ENCODE measurements around the gene RAPGEFL1.
"Not testable (repeated sequence)": the region's sequence is repeated elsewhere in the genome, so short reads cannot be mapped to it uniquely, and the experiment has no call there.

The RAPGEFL1 gene, protein sequence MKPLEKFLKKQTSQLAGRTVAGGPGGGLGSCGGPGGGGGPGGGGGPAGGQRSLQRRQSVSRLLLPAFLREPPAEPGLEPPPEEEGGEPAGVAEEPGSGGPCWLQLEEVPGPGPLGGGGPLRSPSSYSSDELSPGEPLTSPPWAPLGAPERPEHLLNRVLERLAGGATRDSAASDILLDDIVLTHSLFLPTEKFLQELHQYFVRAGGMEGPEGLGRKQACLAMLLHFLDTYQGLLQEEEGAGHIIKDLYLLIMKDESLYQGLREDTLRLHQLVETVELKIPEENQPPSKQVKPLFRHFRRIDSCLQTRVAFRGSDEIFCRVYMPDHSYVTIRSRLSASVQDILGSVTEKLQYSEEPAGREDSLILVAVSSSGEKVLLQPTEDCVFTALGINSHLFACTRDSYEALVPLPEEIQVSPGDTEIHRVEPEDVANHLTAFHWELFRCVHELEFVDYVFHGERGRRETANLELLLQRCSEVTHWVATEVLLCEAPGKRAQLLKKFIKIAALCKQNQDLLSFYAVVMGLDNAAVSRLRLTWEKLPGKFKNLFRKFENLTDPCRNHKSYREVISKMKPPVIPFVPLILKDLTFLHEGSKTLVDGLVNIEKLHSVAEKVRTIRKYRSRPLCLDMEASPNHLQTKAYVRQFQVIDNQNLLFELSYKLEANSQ

DNA sequence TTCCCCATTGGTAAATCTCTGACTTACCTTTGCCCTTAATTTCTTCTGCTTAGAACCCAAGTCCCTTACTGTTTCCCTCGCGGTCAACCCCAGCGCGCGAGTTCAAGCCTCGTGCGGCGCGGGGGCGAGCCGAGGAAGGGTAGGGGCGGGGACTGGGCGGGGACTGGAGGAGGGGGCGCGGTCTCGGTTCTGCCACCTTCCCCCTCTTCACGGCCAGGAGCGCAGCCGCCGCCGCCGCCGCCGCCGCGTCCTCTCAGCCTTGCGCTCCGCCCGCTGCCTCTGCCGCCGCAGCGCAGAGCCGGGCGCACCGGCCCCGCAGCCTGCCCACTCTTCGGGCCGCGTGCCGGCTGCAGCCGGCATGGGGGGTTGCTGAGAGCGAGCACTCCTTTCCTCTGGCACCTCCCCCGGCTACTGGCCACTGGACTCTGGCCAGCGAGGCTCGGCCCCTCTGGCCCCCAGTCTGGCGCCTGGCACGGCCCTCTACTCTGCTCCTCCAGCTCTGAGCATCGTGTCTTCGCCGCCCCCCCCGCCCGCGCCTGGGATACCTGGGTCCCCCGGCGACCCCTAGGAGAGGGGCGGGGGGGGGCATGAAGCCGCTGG is at the start of gene RAPGEFL1:
TSS of gene RAPGEFL1 (plus strand) at position 196 of the 600 bp plus-strand sequence. CDS start at position 588, 392 bp downstream.
- peak; percentile 60 for DNase-seq (ENCODE audit: low spot score)

DNA sequence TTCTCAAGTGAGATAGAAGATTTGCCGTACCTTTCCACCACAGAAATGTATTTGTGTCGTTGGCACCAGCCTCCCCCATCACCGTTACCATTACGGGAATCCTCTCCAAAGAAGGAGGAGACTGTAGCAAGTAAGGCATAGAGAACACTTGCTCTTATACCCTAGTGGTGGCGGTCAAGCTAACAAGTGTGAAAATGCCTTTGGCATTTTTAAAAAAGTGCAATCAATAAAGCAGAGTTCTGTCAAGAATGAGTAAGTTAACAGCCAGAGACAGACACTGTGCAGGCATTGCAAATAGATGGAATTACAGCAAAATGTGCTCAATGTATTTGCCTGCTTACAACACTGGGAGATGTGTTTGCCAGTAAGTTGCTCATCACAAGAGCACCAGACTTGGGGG is 47.8 kb upstream of the RAPGEFL1 start:
- no peak for DNase-seq (ENCODE audit: low spot score)

DNA sequence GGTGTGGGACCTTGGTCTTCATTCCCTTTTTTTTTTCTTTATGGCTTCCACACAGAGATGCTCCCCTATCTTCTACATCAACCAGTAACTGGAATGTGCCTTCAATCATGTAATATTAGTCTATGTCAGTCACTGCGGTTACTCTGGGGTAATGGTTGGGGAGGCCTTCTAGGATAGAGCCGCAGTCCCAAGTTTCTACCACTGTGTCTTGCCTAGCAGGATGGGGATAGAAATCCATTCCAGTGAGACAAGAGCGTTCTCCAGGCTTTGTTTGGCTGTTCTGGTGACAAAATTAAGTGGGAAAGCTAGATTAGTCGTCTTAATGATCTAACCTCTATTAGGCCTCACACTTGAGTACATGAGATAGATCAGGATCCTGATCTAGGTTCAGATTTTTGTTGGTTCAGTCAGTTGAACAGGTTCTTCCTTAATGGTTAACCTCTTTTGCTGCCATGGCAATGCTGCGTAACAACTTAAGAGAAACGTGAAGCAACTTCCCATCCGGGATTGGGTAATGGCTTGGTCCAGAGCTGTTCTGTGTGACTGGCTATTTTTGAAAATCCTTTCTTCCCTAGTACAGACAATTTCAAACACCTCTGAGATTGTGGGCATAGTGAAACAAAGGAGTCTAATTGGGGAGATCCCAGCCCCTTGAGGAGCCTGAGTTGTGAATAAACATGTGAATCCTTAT is 46.8 kb upstream of the RAPGEFL1 start:
- peak; percentile 26 for DNase-seq (ENCODE audit: low spot score)

DNA sequence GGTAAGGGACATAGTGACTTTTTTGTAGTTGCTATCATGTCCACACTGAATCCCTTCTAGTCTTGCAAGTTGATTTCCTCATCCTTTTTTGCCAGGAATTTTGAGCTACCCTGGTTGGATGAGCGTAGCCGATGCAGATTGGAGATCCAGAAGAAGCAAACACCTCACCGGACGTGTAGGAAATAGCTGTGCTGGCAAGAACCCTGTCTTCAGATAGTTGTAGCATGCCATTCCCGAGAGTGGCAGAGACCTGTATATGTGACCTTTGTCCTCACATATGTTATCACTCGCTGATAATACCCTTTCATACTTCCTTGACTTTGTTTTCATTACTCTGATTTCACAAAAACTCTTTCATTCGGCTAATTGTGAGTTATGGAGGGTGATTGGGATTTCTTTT is 43.1 kb upstream of the RAPGEFL1 start:
- DNase-seq (ENCODE audit: low spot score): no peak

DNA sequence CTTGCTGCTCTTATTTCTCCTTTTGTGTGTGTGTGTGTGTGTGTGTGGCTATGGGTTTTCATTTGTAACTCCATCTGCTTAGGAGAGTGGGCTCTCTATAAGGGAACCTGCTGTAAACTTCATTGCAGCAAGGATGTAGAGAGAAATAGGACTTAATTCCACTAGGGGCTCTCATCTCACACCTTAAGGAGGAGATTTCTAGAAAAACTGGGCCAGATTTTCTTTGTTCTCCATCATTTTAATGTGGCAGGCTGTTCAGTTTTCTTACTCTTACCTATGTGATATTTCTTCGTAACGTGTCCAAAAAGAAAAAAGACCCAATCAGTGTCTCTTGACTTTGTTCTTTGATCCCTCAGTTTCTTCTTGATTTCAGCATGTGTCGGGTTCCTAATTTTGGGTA is 41.5 kb upstream of the RAPGEFL1 start:
- DNase-seq (ENCODE audit: low spot score): no peak

DNA sequence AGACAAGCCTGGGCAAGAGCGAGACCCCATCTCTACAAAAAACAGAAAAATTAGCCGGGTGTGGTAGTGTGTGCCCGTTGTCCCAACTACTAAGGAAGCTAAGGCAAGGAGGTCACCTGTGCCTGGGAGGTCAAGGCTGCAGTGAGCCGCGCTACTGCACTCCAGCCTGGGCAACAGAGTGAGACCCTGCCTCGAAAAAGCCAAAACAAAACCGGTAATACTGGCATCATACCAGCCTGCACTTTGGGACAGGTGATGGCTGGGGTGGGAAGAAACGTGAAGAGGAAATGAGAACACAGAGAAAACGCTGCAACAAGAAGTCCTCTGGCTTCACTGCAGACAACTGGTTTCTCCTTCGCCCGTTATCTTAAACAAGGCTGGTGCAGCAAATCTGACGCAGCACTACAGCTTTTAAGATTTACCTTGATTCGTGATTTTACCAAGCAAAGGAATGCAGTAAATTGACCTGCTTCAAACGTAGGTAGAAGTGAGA is 37.7 kb upstream of the RAPGEFL1 start:
- DNase-seq (ENCODE audit: low spot score): no peak

DNA sequence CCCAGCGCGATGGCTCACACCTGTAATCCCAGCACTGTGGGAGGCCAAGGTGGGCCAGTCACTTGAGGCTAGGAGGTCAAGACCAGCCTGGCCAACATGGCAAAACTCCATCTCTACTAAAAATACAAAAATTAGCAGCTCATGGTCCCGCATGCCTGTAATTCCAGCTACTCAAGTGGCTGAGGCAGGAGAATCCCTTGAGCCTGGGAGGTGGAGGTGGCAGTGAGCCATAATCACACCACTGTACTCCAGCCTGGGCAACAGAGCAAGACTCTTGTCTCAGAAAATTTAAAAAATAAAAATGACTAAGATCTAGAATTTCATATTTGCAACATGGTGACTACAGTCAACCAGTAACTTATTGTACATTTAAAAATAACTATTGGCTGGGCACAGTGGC is 34.1 kb upstream of the RAPGEFL1 start:
- not testable (repeated sequence) for DNase-seq (ENCODE audit: low spot score)

DNA sequence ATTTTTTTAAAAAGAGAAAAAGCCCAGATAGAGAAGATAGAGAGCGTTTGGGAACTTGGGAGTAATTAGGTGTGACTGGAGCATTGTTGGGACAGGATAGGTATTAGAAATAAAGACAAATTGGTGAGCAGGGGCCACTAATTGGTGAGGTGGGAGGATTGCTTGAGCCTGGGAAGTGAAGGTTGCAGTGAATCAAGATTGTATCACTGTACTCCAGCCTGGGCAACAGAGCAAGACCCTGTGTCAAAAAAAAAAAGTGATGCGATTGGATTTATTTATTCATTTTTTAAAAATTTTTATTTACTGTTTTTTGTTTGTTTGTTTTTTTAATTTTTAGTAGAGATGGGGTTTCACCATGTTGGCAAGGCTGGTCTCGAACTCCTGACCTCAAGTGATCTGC is 31.8 kb upstream of the RAPGEFL1 start:
- DNase-seq (ENCODE audit: low spot score): no peak

DNA sequence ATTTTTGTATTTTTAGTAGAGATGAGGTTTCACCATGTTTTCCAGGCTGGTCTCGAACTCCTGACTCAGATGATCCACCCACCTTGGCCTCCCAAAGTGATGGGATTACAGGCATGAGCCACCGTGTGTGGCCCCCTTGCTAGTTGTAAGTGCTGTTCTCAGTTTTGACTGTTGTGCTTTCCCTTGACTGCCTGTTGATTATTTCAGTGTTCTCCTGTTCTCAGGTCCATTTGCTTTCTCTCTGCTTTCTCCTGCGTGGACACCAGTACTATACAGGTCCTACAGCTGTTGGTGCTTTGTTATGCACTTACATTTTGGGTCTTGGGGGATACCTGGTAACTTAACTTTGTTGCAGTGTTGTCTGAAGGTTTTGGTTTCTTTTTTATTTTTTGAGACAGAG is 28.7 kb upstream of the RAPGEFL1 start:
- DNase-seq (ENCODE audit: low spot score): no peak

DNA sequence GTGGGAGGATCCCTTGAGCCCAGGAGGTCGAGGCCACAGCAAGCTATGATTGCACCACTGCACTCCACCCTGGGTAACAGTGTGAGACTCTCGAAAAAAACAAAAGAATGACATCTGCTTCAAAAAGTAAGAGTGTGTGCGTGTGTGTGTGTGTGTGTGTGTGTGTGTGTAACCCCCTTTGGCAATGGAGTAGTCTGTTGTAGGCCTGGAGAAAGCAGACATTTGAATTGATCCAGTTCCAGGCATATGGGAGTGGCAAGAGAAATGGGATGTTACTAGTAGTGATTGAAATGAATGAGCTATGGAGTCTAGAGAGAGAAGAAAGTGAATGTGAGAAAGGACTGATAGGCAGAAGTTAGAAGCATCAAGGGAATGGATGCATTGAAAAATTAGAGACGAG is 27.0 kb upstream of the RAPGEFL1 start:
- DNase-seq (ENCODE audit: low spot score): no peak

DNA sequence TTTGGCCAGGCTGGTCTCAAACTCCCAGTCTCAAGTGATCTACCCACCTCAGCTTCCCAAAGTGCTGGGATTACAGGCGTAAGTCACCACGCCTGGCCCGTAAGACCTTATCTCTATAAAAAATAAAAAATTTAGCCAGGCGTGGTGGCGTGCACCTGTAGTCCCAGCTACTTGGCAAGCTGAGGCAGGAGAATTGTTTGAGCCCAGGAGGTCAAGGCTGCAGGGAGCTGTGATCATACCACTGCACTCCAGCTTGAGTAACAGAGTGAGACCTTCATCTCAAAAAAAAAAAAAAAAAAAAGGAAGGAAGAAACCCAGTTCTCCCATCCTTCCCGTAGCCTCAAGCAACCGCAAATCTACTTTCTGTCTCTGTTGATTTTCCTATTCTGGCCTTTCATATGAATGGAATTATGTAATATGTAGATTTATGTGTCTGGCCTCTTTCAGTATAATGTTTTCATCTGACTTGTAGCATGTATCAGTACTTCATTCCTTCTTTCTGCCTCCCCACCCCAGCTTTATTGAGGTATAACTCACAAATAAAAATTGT is 25.8 kb upstream of the RAPGEFL1 start:
- DNase-seq (ENCODE audit: low spot score): no peak

DNA sequence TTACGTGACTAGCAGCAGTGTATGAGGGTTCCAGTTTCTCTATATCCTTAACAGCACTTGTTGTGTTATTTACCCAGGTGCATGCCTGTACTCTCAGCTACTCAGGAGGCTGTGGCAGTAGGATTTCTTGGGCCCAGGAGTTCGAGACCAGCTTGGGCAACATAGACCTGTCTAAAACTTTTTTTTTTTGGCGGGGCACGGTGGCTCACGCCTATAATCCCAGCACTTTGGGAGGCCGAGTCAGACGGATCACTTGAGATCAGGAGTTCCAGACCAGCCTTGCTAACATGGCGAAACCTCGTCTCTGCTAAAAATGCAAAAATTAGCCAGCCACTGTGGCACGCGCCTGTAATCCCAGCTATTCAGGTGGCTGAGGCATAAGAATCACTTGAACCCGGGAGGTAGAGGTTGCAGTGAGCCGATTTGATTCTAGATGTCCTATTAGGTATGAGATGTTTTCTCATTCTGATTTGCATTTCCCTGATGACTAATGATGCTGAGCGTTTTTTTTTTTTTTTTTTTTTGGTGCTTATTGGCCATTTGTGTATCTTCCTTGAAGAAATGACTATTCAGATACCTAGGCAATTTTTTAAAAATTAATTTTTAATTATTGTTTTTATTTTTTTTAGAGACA is 23.6 kb upstream of the RAPGEFL1 start:
- no peak for DNase-seq (ENCODE audit: low spot score)

DNA sequence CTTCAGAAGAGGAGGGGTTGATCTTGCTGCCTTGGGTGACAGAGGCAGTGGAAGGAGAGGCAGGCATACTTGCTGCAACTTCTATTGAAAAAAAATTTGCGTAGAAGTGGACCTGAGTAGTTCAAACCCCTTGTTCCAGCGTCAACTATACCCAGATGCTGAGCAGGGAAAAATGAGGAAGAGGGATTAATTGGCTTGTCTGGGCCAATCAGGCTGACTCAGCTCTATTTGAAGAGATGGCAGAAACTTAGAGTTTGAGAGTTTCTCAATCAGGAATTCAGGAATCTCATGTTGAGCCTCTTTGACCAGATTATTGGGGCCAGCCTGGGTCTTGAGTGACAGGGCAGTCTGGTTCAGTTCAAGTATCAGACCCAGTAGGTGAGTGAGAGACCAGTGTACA is 19.3 kb upstream of the RAPGEFL1 start:
- no peak for DNase-seq (ENCODE audit: low spot score)

DNA sequence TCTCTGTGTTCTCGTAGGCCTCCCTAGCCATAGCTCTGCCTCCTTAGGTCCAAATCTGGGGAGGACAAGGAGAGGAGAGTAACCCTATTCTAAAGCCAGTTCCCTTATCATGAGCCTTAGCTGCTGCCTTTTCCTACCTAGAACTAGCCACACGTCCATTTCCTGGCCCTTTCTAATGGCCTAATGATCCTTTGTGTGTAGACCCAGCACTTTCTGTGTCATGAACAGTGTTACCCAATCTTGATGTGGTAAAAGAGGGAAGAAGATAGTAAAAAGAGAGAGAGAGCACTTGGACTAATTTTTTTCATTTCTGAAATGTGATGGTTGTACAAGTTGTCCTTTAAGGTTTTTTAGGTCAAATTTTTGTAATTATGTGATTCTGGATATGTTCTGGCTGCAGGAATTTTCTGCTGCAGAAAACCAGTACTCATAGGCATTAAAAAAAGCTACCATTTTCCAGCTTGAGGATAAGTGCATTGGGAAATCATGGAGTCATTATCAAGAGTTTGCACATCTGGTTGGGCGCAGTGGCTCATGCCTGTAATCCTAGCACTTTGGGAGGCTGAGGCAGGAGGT is 18.7 kb upstream of the RAPGEFL1 start:
- no peak for DNase-seq (ENCODE audit: low spot score)

DNA sequence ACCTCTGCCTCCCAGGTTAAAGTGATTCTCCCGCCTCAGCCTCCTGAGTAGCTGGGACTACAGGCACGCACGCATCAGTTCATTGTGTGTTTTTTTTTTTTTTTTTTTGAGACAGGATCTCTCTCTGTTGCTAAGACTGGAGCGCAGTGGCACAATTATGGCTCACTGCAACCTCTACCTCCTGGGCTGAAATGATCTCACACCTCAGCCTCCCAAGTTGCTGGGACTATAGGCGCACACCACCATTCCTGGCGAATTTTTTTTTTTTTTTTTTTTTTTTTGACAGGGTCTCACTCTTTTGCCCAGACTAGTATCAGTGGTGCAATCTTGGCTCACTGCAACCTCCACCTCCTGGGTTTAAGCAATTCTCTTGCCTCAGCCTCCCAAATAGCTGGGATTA is 17.8 kb upstream of the RAPGEFL1 start:
- DNase-seq (ENCODE audit: low spot score): no peak

DNA sequence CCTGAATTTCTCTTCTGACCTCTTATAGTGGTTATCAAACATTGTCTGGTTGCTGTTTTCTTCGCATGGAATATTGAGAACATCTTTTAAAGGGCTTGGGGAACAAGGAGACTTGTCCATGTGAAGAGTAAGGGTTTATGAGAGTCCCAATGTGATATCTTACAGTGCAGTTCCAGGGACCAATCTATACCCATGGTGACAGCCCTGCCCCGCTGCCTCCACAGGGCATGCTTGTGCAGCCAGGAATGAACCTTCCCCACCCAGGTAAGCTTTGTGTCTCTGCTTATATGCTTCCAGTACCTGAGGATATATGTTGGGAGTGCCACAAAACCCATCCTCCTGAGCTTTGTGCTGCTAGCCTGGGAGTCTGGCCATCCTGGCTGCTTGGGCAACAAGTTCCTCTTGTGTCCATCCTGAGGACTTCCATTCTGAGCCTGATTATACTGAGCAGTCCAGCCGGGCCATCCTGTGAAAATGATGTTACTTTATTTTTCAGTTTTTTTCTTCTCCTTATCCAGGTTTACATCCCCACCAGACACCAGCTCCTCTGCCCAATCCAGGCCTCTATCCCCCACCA is 9.5 kb upstream of the RAPGEFL1 start:
- DNase-seq (ENCODE audit: low spot score): no peak

DNA sequence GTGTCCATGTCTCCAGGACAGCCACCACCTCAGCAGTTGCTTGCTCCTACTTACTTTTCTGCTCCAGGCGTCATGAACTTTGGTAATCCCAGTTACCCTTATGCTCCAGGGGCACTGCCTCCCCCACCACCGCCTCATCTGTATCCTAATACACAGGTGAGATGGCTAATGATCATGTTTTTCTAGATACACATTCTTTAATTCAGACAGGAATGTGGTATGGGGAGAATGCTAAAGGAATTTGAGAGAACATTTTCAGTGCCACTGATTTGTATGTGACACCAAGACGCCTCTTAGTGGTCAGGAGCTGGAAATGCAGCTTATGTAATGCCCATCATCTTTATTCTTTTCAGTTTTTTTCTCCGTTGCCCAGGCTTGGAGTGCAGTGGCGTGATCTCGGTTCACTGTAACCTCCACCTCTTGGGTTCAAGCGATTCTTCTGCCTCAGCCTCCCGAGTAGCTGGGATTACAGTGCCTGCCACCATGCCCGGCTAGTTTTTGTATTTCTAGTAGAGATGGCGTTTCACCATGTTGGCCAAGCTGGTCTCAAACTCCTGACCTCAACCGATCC is 8.9 kb upstream of the RAPGEFL1 start:
- DNase-seq (ENCODE audit: low spot score): peak; percentile 79

DNA sequence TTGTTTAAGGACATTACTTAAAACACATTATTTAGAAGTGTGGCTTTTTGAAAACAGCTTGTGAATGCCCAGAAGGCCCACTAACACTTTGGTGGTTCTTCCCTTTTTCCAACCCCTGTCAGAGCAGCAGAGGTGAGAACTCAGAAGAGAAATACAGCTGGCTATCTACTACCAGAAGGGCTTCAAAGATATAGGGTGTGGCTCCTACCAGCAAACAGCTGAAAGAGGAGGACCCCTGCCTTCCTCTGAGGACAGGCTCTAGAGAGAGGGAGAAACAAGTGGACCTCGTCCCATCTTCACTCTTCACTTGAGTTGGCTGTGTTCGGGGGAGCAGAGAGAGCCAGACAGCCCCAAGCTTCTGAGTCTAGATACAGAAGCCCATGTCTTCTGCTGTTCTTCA is 6.9 kb upstream of the RAPGEFL1 start:
- DNase-seq (ENCODE audit: low spot score): no peak

DNA sequence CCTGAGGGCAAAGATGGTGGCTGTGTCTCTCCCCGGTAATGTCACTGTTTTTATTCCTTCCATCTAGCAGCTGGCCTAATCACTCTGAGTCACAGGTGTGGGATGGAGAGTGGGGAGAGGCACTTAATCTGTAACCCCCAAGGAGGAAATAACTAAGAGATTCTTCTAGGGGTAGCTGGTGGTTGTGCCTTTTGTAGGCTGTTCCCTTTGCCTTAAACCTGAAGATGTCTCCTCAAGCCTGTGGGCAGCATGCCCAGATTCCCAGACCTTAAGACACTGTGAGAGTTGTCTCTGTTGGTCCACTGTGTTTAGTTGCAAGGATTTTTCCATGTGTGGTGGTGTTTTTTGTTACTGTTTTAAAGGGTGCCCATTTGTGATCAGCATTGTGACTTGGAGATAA is 5.5 kb upstream of the RAPGEFL1 start:
- peak; percentile 75 for DNase-seq (ENCODE audit: low spot score)

DNA sequence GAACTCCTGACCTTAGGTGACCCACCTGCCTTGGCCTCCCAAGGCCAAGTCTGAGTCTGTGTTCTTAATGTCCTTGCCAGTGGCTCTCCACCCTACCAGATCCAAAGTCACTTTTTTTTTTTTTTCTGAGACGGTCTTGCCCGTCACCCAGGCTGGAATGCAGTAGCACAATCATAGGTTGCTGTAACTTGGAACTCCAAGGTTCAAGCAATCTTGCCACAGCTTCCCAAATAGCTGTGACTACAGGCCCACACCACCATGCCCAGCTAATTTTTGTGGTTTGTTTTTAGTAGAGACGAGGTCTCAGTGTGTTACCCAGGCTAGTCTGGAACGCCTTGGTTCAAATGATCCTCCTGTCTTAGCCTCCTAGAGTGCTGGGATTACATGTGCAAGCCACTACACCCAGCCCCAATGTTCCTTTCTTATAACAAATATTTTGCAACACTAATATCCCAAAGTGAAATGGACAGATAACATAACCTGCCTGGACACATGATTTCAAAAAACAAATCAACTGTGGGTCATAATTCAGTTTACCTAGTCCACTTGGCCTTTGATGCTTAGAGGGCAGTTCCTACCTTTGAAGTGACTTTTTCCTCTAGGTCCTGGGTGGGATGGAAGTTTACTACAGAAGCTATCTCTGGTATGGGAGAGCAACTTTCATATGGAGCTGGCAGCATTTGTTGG is 4.0 kb upstream of the RAPGEFL1 start:
- DNase-seq (ENCODE audit: low spot score): no peak

Measured in kidney tubule cell (primary cell).